Dedifferentiated amniotic fluid mesenchymal stem cell (primary cell): ENCODE data around the gene ARHGEF9.
A peak's percentile ranks its signal among the peaks of the same experiment; 100 is the strongest.

Experiments used
- DNase-seq: peaks from one replicate; pipeline ENCODE4 v3.0.0-alpha.2; 2016; ENCODE audit errors: extremely low spot score

Gene ARHGEF9

GRCh38 chrX:63746278-63746677, 38.7 kb downstream of the ARHGEF9 start:
- DNase-seq = no peak

GRCh38 chrX:63744850-63745394, 40.1 kb downstream of the ARHGEF9 start:
- no peak for DNase-seq

- no peak for DNase-seq
Measured at GRCh38 chrX:63743596-63743995, 41.4 kb downstream of the ARHGEF9 start.

- no peak for DNase-seq
Measured at GRCh38 chrX:63740382-63740781, 44.6 kb downstream of the ARHGEF9 start.

- DNase-seq = no peak
Measured at GRCh38 chrX:63739885-63740284, 45.1 kb downstream of the ARHGEF9 start.

- no peak for DNase-seq
Measured at GRCh38 chrX:63738696-63739095, 46.3 kb downstream of the ARHGEF9 start.

- DNase-seq = no peak
Measured at GRCh38 chrX:63737131-63737921, 47.7 kb downstream of the ARHGEF9 start.

- DNase-seq = no peak
Measured at GRCh38 chrX:63735882-63736281, 49.1 kb downstream of the ARHGEF9 start.

- no peak for DNase-seq
Measured at GRCh38 chrX:63720293-63720692, 64.7 kb downstream of the ARHGEF9 start.

GRCh38 chrX:63719633-63720032, 65.4 kb downstream of the ARHGEF9 start:
- no peak for DNase-seq

- no peak for DNase-seq
Measured at GRCh38 chrX:63718010-63718694, 66.9 kb downstream of the ARHGEF9 start.

GRCh38 chrX:63713526-63713925, 71.5 kb downstream of the ARHGEF9 start:
- DNase-seq = no peak

GRCh38 chrX:63708801-63709200, 76.2 kb downstream of the ARHGEF9 start:
- no peak for DNase-seq

GRCh38 chrX:63702556-63702955, 82.5 kb downstream of the ARHGEF9 start:
- no peak for DNase-seq

GRCh38 chrX:63686878-63687714, 97.9 kb downstream of the ARHGEF9 start:
- peak; percentile 51 for DNase-seq

GRCh38 chrX:63680423-63680822, 104.6 kb downstream of the ARHGEF9 start:
- DNase-seq = no peak

GRCh38 chrX:63679432-63679831, 105.6 kb downstream of the ARHGEF9 start:
- no peak for DNase-seq

GRCh38 chrX:63675716-63676115, 109.3 kb downstream of the ARHGEF9 start:
- no peak for DNase-seq

GRCh38 chrX:63673896-63674295, 111.1 kb downstream of the ARHGEF9 start:
- no peak for DNase-seq

GRCh38 chrX:63664741-63665140, 120.3 kb downstream of the ARHGEF9 start:
- DNase-seq = no peak

- no peak for DNase-seq
Measured at GRCh38 chrX:63664083-63664482, 120.9 kb downstream of the ARHGEF9 start.

GRCh38 chrX:63661676-63662075, 123.3 kb downstream of the ARHGEF9 start:
- DNase-seq = no peak
